CD4-positive, alpha-beta T cell treated with Interleukin-6 at 100 ng/mL for 8 hours (primary cell): ENCODE data around the gene ITSN1.
"Not testable (repeated sequence)": the region's sequence is repeated elsewhere in the genome, so short reads cannot be mapped to it uniquely, and the experiment has no call there.

Experiments used
- DNase-seq: peaks from one replicate; pipeline ENCODE4 v3.0.0-alpha.2; 2020; ENCODE audit warnings: mixed read lengths, low spot score

Gene ITSN1

GRCh38 chr21:33651965-33652680 lies 9.8 kb downstream of the ITSN1 start:
- no peak for DNase-seq

GRCh38 chr21:33654412-33654811 lies 12.1 kb downstream of the ITSN1 start:
- DNase-seq: no peak

- DNase-seq: no peak
Measured at GRCh38 chr21:33655588-33656221, 13.4 kb downstream of the ITSN1 start.

- no peak for DNase-seq
Measured at GRCh38 chr21:33657124-33657820, 15.0 kb downstream of the ITSN1 start.

- no peak for DNase-seq
Measured at GRCh38 chr21:33658919-33659567, 16.7 kb downstream of the ITSN1 start.

- DNase-seq: no peak
Measured at GRCh38 chr21:33659568-33659949, 17.3 kb downstream of the ITSN1 start.

GRCh38 chr21:33660406-33660805 lies 18.1 kb downstream of the ITSN1 start:
- no peak for DNase-seq

- DNase-seq: no peak
Measured at GRCh38 chr21:33661146-33661545, 18.8 kb downstream of the ITSN1 start.

GRCh38 chr21:33662046-33662445 lies 19.7 kb downstream of the ITSN1 start:
- DNase-seq: no peak

GRCh38 chr21:33663241-33663640 lies 20.9 kb downstream of the ITSN1 start:
- no peak for DNase-seq

GRCh38 chr21:33664135-33664534 lies 21.8 kb downstream of the ITSN1 start:
- DNase-seq: no peak

- no peak for DNase-seq
Measured at GRCh38 chr21:33666153-33666552, 23.9 kb downstream of the ITSN1 start.

GRCh38 chr21:33667636-33668035 lies 25.3 kb downstream of the ITSN1 start:
- DNase-seq: no peak

- no peak for DNase-seq
Measured at GRCh38 chr21:33668180-33668579, 25.9 kb downstream of the ITSN1 start.

GRCh38 chr21:33668620-33669019 lies 26.3 kb downstream of the ITSN1 start:
- DNase-seq: no peak

- no peak for DNase-seq
Measured at GRCh38 chr21:33670076-33670978, 28.0 kb downstream of the ITSN1 start.

- no peak for DNase-seq
Measured at GRCh38 chr21:33673473-33673872, 31.2 kb downstream of the ITSN1 start.

- DNase-seq: no peak
Measured at GRCh38 chr21:33674226-33674625, 31.9 kb downstream of the ITSN1 start.

GRCh38 chr21:33676666-33677065 lies 34.4 kb downstream of the ITSN1 start:
- DNase-seq: not testable (repeated sequence)

- DNase-seq: no peak
Measured at GRCh38 chr21:33677450-33677849, 35.1 kb downstream of the ITSN1 start.

GRCh38 chr21:33680870-33681269 lies 38.6 kb downstream of the ITSN1 start:
- DNase-seq: no peak
